Measurements from ENCODE around the gene KIF21A. TPM values are rescaled to one million over a fixed set of nuclear protein-coding genes. Genes with fewer than 3 reads are reported as not detected.
A peak's percentile ranks its signal among the peaks of the same experiment; 100 is the strongest.

KIF21A gene
- total and polyA plus RNA-seq, 2 of the 13 experiments (the other 11 are each of a cell fraction or from before 2014, with no cell fraction given), result 20.6 to 39.7 TPM

GRCh38 chr12:39443081-39443928 is at the start of gene KIF21A (continued):
- TF ChIP-seq SOX6 (IDR thresholded peaks at IDR 0.05) (no peak), SOX6 (CRISPR knock-in tag; IDR thresholded peaks at IDR 0.05) (peak; percentile 80), HNF1B (CRISPR knock-in tag; IDR thresholded peaks at IDR 0.05) (peak; percentile 13; the same call in 1 of the 2 replicates), SKI (IDR thresholded peaks at IDR 0.05; ENCODE audit: partially characterized antibody) (peak; percentile 37), GATAD2A (CRISPR knock-in tag; IDR thresholded peaks at IDR 0.05) (peak; percentile 53), CBX1 (IDR thresholded peaks at IDR 0.05; ENCODE audit: low read depth) (no peak), MAZ (IDR thresholded peaks at IDR 0.05; ENCODE audit: borderline replicate concordance, low read depth, low read length) (peak; percentile 92), MAZ (CRISPR knock-in tag; IDR thresholded peaks at IDR 0.05; ENCODE audit: low read depth) (no peak; the same call in 1 of the 2 replicates), SMAD3 (CRISPR knock-in tag; IDR thresholded peaks at IDR 0.05) (no peak), FOXM1 (CRISPR knock-in tag; IDR thresholded peaks at IDR 0.05) (0 out of 2 replicates have a peak, but pooled peaks have one; percentile 28), ZNF350 (CRISPR knock-in tag; IDR thresholded peaks at IDR 0.05; ENCODE audit: borderline replicate concordance, low read depth) (peak; percentile 64; the same call in 1 of the 2 replicates), ATF7-NPFF (CRISPR knock-in tag; IDR thresholded peaks at IDR 0.05; ENCODE audit: low read depth) (peak; percentile 40; the same call in 1 of the 2 replicates), NFRKB (IDR thresholded peaks at IDR 0.05) (no peak), BRF2 (CRISPR knock-in tag; IDR thresholded peaks at IDR 0.05) (peak; percentile 46; the same call in 1 of the 2 replicates), PHF8 (CRISPR knock-in tag; IDR thresholded peaks at IDR 0.05) (peak; percentile 90), ZBTB7B (CRISPR knock-in tag; IDR thresholded peaks at IDR 0.05) (peak; percentile 61; the same call in 1 of the 2 replicates), WIZ (CRISPR knock-in tag; IDR thresholded peaks at IDR 0.05) (no peak), POGZ (CRISPR knock-in tag; IDR thresholded peaks at IDR 0.05) (no peak; the same call in none of the 2 replicates), ZSCAN9 (CRISPR knock-in tag; IDR thresholded peaks at IDR 0.05; ENCODE audit: borderline replicate concordance) (no peak), ZNF75D (CRISPR knock-in tag; IDR thresholded peaks at IDR 0.05; ENCODE audit: borderline replicate concordance) (no peak), SMC3 (IDR thresholded peaks at IDR 0.05; ENCODE audit: low read length) (peak; percentile 9; the same call in 1 of the 2 replicates), ZNF274 (CRISPR knock-in tag; IDR thresholded peaks at IDR 0.05) (peak; percentile 18; the same call in 1 of the 2 replicates), ZNF232 (CRISPR knock-in tag; IDR thresholded peaks at IDR 0.05; ENCODE audit: borderline replicate concordance) (peak; percentile 37; the same call in 1 of the 2 replicates), RFXANK (CRISPR knock-in tag; IDR thresholded peaks at IDR 0.05) (no peak), KLF12 (CRISPR knock-in tag; IDR thresholded peaks at IDR 0.05; ENCODE audit: borderline replicate concordance) (peak; percentile 43; the same call in 1 of the 2 replicates), POLR2G (IDR thresholded peaks at IDR 0.05; ENCODE audit: low read depth, low read length) (peak; percentile 94), BORCS8-MEF2B (CRISPR knock-in tag; IDR thresholded peaks at IDR 0.05) (peak; percentile 84; the same call in 1 of the 2 replicates), ZNF354B (CRISPR knock-in tag; IDR thresholded peaks at IDR 0.05) (0 out of 2 replicates have a peak, but pooled peaks have one; percentile 62), RAD21 (CRISPR knock-in tag; IDR thresholded peaks at IDR 0.05) (peak; percentile 81)
